Endothelial cell of umbilical vein (primary cell): ENCODE measurements around the gene ARHGAP18. TPM values are rescaled to one million over a fixed set of nuclear protein-coding genes. Genes with fewer than 3 reads are reported as not detected.

Experiments
- BruUV-seq: library from RNA; stranded (reverse); fragments of 400-500 nt; replicated peaks from 2 replicates; lab custom pipeline; 2021; lab: Mats Ljungman, UMichigan
- CTCF ChIA-PET: fragments of 300-600, 350-600 bp; sonication (Branson Sonifier 250); formaldehyde crosslinking; loops from one replicate; lab custom pipeline; 2021; ENCODE audit warnings: antibody characterized with exemption, inconsistent platforms; lab: Charles Lee
- POLR2A ChIA-PET: fragments of 300-600, 350-600 bp; sonication (Branson Sonifier 250); formaldehyde crosslinking; loops from one replicate; lab custom pipeline; 2021; ENCODE audit warnings: antibody characterized with exemption, inconsistent platforms; lab: Charles Lee
- DNase-seq: peaks from one replicate; pipeline ENCODE4 v3.0.0-alpha.2; 2011; ENCODE audit warnings: low read depth, low spot score
- FAIRE-seq: peaks from 2 replicates; lab custom pipeline; 2011; peaks lifted over from hg19 to GRCh38; lab: Jason Lieb, UNC
- H2AFZ ChIP-seq: 2 replicates; pipeline ENCODE4 v1.6.0; 2012; ENCODE audit warnings: low read depth, low read length, control low read depth, inconsistent platforms
- H3K27ac ChIP-seq: 2 replicates; pipeline ENCODE4 v1.5.1; 2011; ENCODE audit warnings: low read depth, mild to moderate bottlenecking, control low read depth, low read length, moderate library complexity; ENCODE audit not compliant: insufficient read depth
- H3K27me3 ChIP-seq, 2 experiments: 2 replicates each; pipeline versions ENCODE4 v1.6.0 to v1.6.1; 2011; ENCODE audit warnings: low read length in 2 of 2, mixed read lengths in 1 of 2; ENCODE audit not compliant: control insufficient read depth in 2 of 2, insufficient read depth in 2 of 2
- H3K36me3 ChIP-seq, 2 experiments: 2 replicates in 1 of 2; 3 replicates in 1 of 2; pipeline ENCODE4 v1.5.1; 2011; ENCODE audit warnings: low read length in 2 of 2, mild to moderate bottlenecking in 1 of 2, moderate library complexity in 1 of 2; ENCODE audit not compliant: control insufficient read depth in 2 of 2, insufficient read depth in 2 of 2; ENCODE audit errors: extremely low read depth in 1 of 2
- H3K4me1 ChIP-seq: 3 replicates; pipeline ENCODE4 v1.5.1; 2011; ENCODE audit warnings: mild to moderate bottlenecking, low read length; ENCODE audit not compliant: control insufficient read depth, insufficient read depth; ENCODE audit errors: extremely low read depth
- H3K4me2 ChIP-seq: 2 replicates; pipeline ENCODE4 v1.6.1; 2011; ENCODE audit warnings: low read length, control low read depth, mixed read lengths; ENCODE audit not compliant: insufficient read depth
- H3K4me3 ChIP-seq, 3 experiments: fragments of 200-600 bp in 1 of 3; sonication (generic), shearing (Covaris generic) in 1 of 3; replicated peaks in 1 of 3; 2 replicates each; pipeline ENCODE4 v1.5.1; 2011 to 2016; ENCODE audit warnings: control low read depth in 3 of 3, low read length in 3 of 3, mild to moderate bottlenecking in 2 of 3, inconsistent platforms in 1 of 3, low read depth in 1 of 3, moderate library complexity in 1 of 3; ENCODE audit not compliant: insufficient read depth in 1 of 3
- H3K79me2 ChIP-seq: 2 replicates; pipeline ENCODE4 v1.6.0; 2012; ENCODE audit warnings: low read length, inconsistent platforms; ENCODE audit not compliant: control insufficient read depth, insufficient read depth
- H3K9ac ChIP-seq: replicated peaks from 2 replicates; pipeline ENCODE3; 2011; ENCODE audit warnings: low read length, control low read depth; ENCODE audit not compliant: insufficient read depth; ENCODE audit errors: extremely low read depth
- H3K9me1 ChIP-seq: replicated peaks from 3 replicates; pipeline ENCODE4 v1.6.0; 2011; ENCODE audit warnings: mild to moderate bottlenecking, low read length; ENCODE audit not compliant: control insufficient read depth, insufficient read depth; ENCODE audit errors: extremely low read depth
- H3K9me3 ChIP-seq: replicated peaks from 2 replicates; pipeline ENCODE4 v1.5.1; 2012; ENCODE audit warnings: low read length, inconsistent platforms; ENCODE audit not compliant: control insufficient read depth, insufficient read depth
- H4K20me1 ChIP-seq: replicated peaks from 2 replicates; pipeline ENCODE3; 2011; ENCODE audit warnings: mild to moderate bottlenecking, low read length; ENCODE audit not compliant: control insufficient read depth, insufficient read depth; ENCODE audit errors: extremely low read depth
- CTCF ChIP-seq, 2 donors: IDR thresholded peaks; 1 replicate in 1 of 2; 2 replicates in 1 of 2; pipeline ENCODE4 v1.5.1; 2011; ENCODE audit warnings: low read length in 2 of 2, mild to moderate bottlenecking in 2 of 2, moderate library complexity in 2 of 2, control low read depth in 1 of 2, inconsistent platforms in 1 of 2, low read depth in 1 of 2; ENCODE audit not compliant: insufficient read depth in 1 of 2; ENCODE audit errors: extremely low read depth in 1 of 2
- EZH2 ChIP-seq: IDR thresholded peaks from 2 replicates; pipeline ENCODE4 v1.6.1; 2012; ENCODE audit warnings: borderline replicate concordance, low read depth, mild to moderate bottlenecking, moderate library complexity, low read length, inconsistent platforms; ENCODE audit not compliant: severe bottlenecking
- FOS ChIP-seq: IDR thresholded peaks from 2 replicates; pipeline ENCODE4 v1.6.1; 2011; ENCODE audit warnings: mild to moderate bottlenecking, low read length, moderate library complexity, borderline replicate concordance; ENCODE audit not compliant: insufficient read depth
- GATA2 ChIP-seq: IDR thresholded peaks from 2 replicates; pipeline ENCODE4 v1.7.0; 2011; ENCODE audit warnings: low read depth, mild to moderate bottlenecking, moderate library complexity, mixed read lengths, low read length; ENCODE audit not compliant: insufficient read length, insufficient read depth
- JUN ChIP-seq: IDR thresholded peaks from 2 replicates; pipeline ENCODE4 v1.6.1; 2011; ENCODE audit warnings: borderline replicate concordance, low read depth; ENCODE audit not compliant: insufficient read length, insufficient read depth
- MYC ChIP-seq: IDR thresholded peaks from one replicate; pipeline ENCODE4 v1.6.1; 2011; ENCODE audit warnings: mild to moderate bottlenecking, low read depth, low read length
- POLR2A ChIP-seq: IDR thresholded peaks from 2 replicates; pipeline ENCODE4 v1.6.1; 2012; ENCODE audit warnings: low read depth, mild to moderate bottlenecking, control low read depth, low read length
- POLR2AphosphoS5 ChIP-seq: IDR thresholded peaks from 2 replicates; pipeline ENCODE4 v1.6.1; 2012; ENCODE audit warnings: low read depth, mild to moderate bottlenecking, control low read depth, low read length, moderate library complexity; ENCODE audit not compliant: insufficient read depth
- dilution Hi-C: fragments of 300-500 bp; cut with MboI; formaldehyde crosslinking; loops from one replicate; pipeline ENCODE4 v1.15.0; 2019; ENCODE audit warnings: low sequenced_read_pairs; ENCODE audit not compliant: extremely low pct_ligation_motif_present
- intact Hi-C: fragments of 100-400 bp; cut with micrococcal nuclease; formaldehyde crosslinking; loops from one replicate; pipeline ENCODE4 v1.10.0; 2022
- polyA plus RNA-seq, 4 experiments: library from polyadenylated mRNA; depleted of rRNA in 3 of 4; stranded (reverse) in 3 of 4; unstranded in 1 of 4; fragments of >200 nt; gene quantifications; 2 replicates each; pipeline versions ENCODE4 v1.2.1 to v1.2.3, GENCODE V29; 2011 to 2012; ENCODE audit warnings: missing spikeins in 1 of 4
- total RNA-seq: library from RNA; stranded (reverse); gene quantifications from 2 replicates; pipeline ENCODE4 v1.2.3, GENCODE V29; 2021
- TF ChIP-seq, protein P1 (sequence below): IDR thresholded peaks from 2 replicates; pipeline ENCODE4 v1.6.1; 2011; ENCODE audit not compliant: insufficient read depth, insufficient read length

Gene ARHGAP18
- total and polyA plus RNA-seq, 2 donors (not counting 3 experiments of a cell fraction or from before 2014, with no cell fraction given) = 13.1 to 86.1 TPM

GRCh38 chr6:129590408-129591022, 119.5 kb downstream of the ARHGAP18 start:
- no peak overlapping the region for H3K4me2 ChIP-seq
- no peaks in the 10 kb centered on the region for H3K9me3 ChIP-seq
- dilution Hi-C loops = no loop called here
- TF ChIP-seq POLR2A (no peak), FOS (peak; percentile 30), CTCF (IDR thresholded peaks at IDR 0.05; ENCODE audit: extremely low read depth in 1 of 2, insufficient read depth in 1 of 2, low read depth in 1 of 2, low read length in 2 of 2) (no peak)
- H3K27me3 ChIP-seq = no peaks in the 10 kb centered on the region
- intact Hi-C loops = no loop called here
- H4K20me1 ChIP-seq = no peaks in the 10 kb centered on the region
- no peak overlapping the region for H2AFZ ChIP-seq
- FAIRE-seq (peak; percentile 33), DNase-seq (peak; percentile 34)
- no peaks in the 10 kb centered on the region for H3K4me1 ChIP-seq
- H3K4me3 ChIP-seq = no peak overlapping the region
- no peak overlapping the region for H3K27ac ChIP-seq
- H3K36me3 ChIP-seq = peaks cover 9 to 12% of the 10 kb centered on the region in 2 experiments
- no TSS peak for BruUV-seq
- CTCF ChIA-PET = interaction anchor here (0.8 to 2.3 kb wide), 7 partner anchors 8 to 431 kb away, joined by 3 to 9 read pairs (median 3); no protein-coding TSS in a partner anchor
- POLR2A ChIA-PET = no interaction called here
- H3K9ac ChIP-seq = no peak overlapping the region
- H3K79me2 ChIP-seq = no peaks in the 10 kb centered on the region
- H3K9me1 ChIP-seq = no peaks in the 10 kb centered on the region

DNA sequence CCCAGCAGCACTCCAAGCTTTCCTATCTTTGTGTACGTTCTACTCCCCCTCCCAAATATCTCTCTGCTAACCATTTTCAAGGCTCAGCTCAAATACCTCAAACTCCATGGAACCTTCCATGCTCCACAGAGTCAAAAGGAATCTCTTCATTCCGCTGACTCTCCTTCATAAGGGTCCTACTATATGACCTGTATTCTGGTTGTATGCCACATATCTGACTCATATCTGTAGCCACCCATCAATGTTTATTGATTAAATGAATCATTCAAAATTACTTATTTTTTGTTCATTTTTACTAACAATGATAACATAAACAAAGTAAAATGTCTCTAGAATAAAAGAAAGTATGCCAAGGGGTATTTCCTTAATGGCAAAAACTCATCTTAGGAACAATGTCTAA, 123.2 kb downstream of the ARHGAP18 start:
- H3K4me2 ChIP-seq = no peak overlapping the region
- dilution Hi-C loops = no loop called here
- peaks cover 15 to 20% of the 10 kb centered on the region in 2 experiments for H3K36me3 ChIP-seq
- no peak overlapping the region for H3K9ac ChIP-seq
- H2AFZ ChIP-seq = no peak overlapping the region
- H3K9me3 ChIP-seq = no peaks in the 10 kb centered on the region
- DNase-seq = no peak
- H3K79me2 ChIP-seq = no peaks in the 10 kb centered on the region
- no peaks in the 10 kb centered on the region for H3K4me1 ChIP-seq
- ChIA-PET POLR2A (no interaction called here), CTCF (interaction anchor here (0.7 kb wide), 1 partner anchor 11 kb away, joined by 3 read pairs; no protein-coding TSS in a partner anchor)
- no peak for FAIRE-seq
- BruUV-seq = no TSS peak
- no peak overlapping the region for H3K27ac ChIP-seq
- TF ChIP-seq POLR2AphosphoS5 = no peak
- no peak for TF ChIP-seq GATA2
- no peak for TF ChIP-seq CTCF (IDR thresholded peaks at IDR 0.05; ENCODE audit: extremely low read depth in 1 of 2, insufficient read depth in 1 of 2, low read depth in 1 of 2, low read length in 2 of 2)
- TF ChIP-seq, protein P1, sequence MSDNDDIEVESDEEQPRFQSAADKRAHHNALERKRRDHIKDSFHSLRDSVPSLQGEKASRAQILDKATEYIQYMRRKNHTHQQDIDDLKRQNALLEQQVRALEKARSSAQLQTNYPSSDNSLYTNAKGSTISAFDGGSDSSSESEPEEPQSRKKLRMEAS = no peak
- TF ChIP-seq POLR2A = no peak
- no peak for TF ChIP-seq JUN
- no peak for TF ChIP-seq FOS
- no peak for TF ChIP-seq MYC
- no peak for TF ChIP-seq EZH2
- intact Hi-C loops = no loop called here
- H3K4me3 ChIP-seq = no peak overlapping the region
- H3K27me3 ChIP-seq = no peaks in the 10 kb centered on the region
- H4K20me1 ChIP-seq = no peaks in the 10 kb centered on the region
- no peaks in the 10 kb centered on the region for H3K9me1 ChIP-seq
